Spinal cord (tissue), 10 donors: ENCODE measurements around the gene ITCH. TPM values are rescaled to one million over a fixed set of nuclear protein-coding genes. Genes with fewer than 3 reads are reported as not detected.
"Not testable (repeated sequence)": the region's sequence is repeated elsewhere in the genome, so short reads cannot be mapped to it uniquely, and the experiment has no call there.

Experiments used
- DNase-seq, 6 donors: peaks; one replicate each; pipeline versions ENCODE4 v3.0.0 to v3.0.0-alpha.2; 2013 to 2015; ENCODE audit warnings: low spot score in 6 of 6, low read depth in 4 of 6
- H3K27ac ChIP-seq: one replicate; pipeline ENCODE4 v1.5.1; 2013; ENCODE audit warnings: low read depth, low read length, control low read depth
- H3K27me3 ChIP-seq: one replicate; pipeline ENCODE4 v1.6.1; 2013; ENCODE audit warnings: low read length; ENCODE audit not compliant: control insufficient read depth, insufficient read depth
- H3K36me3 ChIP-seq: one replicate; pipeline ENCODE4 v1.6.1; 2013; ENCODE audit warnings: low read length; ENCODE audit not compliant: control insufficient read depth, insufficient read depth
- H3K4me1 ChIP-seq: one replicate; pipeline ENCODE4 v1.6.1; 2013; ENCODE audit warnings: low read length; ENCODE audit not compliant: control insufficient read depth, insufficient read depth
- H3K4me3 ChIP-seq: one replicate; pipeline ENCODE4 v1.5.1; 2013; ENCODE audit warnings: low read depth, low read length, control low read depth
- H3K9me3 ChIP-seq: one replicate; pipeline ENCODE4 v1.6.1; 2013; ENCODE audit warnings: low read length; ENCODE audit not compliant: control insufficient read depth, insufficient read depth
- WGBS: methylation state at CpG from one replicate; pipeline ENCODE4 v1.1.5; 2013; ENCODE audit warnings: missing lambda C conversion rate; ENCODE audit not compliant: insufficient coverage; 5-methylcytosine and 5-hydroxymethylcytosine counted together
- polyA plus RNA-seq, 2 donors: library from polyadenylated mRNA; unstranded; fragments of 120-200 nt; gene quantifications; one replicate each; pipeline ENCODE4 v1.2.1, GENCODE V29; 2013; ENCODE audit not compliant: insufficient read length in 2 of 2
- total RNA-seq, 2 donors: library from RNA; depleted of rRNA in 1 of 2; stranded (reverse); fragments of 120-200 nt in 1 of 2; fragments of >200 nt in 1 of 2; gene quantifications; one replicate each; pipeline versions ENCODE4 v1.2.3 to v1.2.4, GENCODE V29; 2013 to 2014
- donor health status: healthy.

ITCH gene
- total and polyA plus RNA-seq, 4 donors: 25.3 to 88.5 (median 46.7) TPM

DNA sequence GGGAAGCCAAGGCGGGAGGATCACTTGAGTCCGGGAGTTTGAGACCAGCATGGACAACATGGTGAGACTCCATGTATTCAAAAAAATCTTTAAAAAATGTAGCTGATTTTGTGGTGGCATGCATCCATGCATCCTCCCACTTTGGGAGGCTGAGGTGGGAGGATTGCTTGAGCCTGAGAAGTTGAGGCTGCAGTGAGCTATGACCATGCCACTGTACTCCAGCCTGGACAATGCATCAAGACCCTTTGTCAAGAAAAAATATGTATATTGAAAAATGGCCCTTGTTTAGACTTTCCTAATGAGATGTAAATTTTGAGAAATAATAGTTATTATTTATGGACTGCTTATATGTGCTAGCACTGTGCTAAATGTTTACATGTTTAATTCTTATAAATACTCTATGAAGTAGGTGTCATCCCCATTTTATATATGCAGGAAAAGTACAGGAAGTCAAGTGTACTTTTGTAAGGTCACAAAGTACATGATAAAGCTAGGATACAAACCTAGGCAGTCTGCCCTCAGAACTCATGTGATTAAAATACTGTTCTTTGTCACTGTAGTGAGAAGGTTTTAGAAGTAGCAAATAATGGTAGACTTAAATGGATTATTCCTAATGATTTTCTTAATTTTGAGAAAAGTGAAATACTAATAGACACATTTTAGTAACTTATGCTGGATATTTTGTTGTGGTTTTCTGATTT lies 58.8 kb downstream of the ITCH start:
- H3K36me3 ChIP-seq: peaks cover 26% of the 10 kb centered on the region
- H3K4me1 ChIP-seq: no peaks in the 10 kb centered on the region
- no peaks in the 10 kb centered on the region for H3K9me3 ChIP-seq
- H3K27ac ChIP-seq: no peak overlapping the region
- DNase-seq: no peak
- WGBS: 93% methylated on average over 2 of the region's 2 CpGs
- H3K27me3 ChIP-seq: no peaks in the 10 kb centered on the region
- no peak overlapping the region for H3K4me3 ChIP-seq

DNA sequence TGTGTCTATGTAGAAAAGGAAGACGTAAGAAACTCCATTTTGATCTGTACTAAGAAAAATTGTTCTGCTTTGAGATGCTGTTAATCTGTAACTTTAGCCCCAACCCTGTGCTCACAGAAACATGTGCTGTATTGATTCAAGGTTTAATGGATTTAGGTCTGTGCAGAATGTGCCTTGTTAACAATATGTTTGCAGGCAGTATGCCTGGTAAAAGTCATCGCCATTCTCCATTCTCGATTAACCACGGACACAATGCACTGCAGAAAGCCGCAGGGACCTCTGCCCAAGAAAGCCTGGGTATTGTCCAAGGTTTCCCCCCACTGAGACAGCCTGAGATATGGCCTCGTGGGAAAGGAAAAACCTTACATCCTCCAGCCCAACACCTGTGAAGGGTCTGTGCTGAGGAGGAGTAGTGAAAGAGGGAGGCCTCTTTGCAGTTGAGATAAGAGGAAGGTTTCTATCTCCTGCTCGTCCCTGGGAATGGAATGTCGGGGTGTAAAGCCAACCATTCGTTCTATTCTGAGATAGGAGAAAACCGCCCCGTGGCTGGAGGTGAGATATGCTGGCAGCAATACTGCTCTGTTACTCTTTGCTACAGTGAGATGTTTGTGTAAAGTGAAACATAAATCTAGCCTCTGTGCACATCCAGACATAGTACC lies 62.1 kb downstream of the ITCH start:
- not testable (repeated sequence) for H3K27me3 ChIP-seq, H3K27ac ChIP-seq, H3K4me3 ChIP-seq, DNase-seq, H3K9me3 ChIP-seq, H3K4me1 ChIP-seq
- 54% methylated on average over 6 of the region's 11 CpGs for WGBS
- H3K36me3 ChIP-seq: peaks cover 17% of the 10 kb centered on the region

- H3K27ac ChIP-seq: no peak overlapping the region
- no peaks in the 10 kb centered on the region for H3K4me1 ChIP-seq
- WGBS: 88% methylated on average over 2 of the region's 2 CpGs
- no peaks in the 10 kb centered on the region for H3K9me3 ChIP-seq
- peaks cover 20% of the 10 kb centered on the region for H3K36me3 ChIP-seq
- no peak overlapping the region for H3K4me3 ChIP-seq
- DNase-seq: no peak
- no peaks in the 10 kb centered on the region for H3K27me3 ChIP-seq
These were observed 63.0 kb downstream of the ITCH start for GRCh38 chr20:34426026-34426425.

DNA sequence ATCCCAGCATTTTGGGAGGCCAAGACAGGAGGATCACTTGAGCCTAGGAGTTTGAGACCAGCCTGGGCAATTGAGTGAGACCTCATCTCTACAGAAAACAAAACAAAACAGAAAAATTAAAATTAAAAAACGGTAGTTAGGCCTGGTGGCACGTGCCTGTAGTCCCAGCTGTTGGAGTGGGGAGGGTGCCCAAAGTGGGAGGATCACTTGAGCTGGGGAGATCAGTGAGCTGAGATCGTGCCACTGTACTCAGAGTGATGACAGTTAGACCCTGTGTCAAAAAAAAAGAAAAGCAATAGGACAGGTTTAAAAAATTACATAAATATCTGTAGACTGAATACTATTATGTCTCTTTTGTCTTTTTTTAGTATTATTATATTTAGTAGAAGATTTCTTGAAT lies 64.3 kb downstream of the ITCH start:
- no peaks in the 10 kb centered on the region for H3K27me3 ChIP-seq
- no peak for DNase-seq
- H3K36me3 ChIP-seq: peaks cover 22% of the 10 kb centered on the region
- no peak overlapping the region for H3K4me3 ChIP-seq
- no peaks in the 10 kb centered on the region for H3K4me1 ChIP-seq
- no peaks in the 10 kb centered on the region for H3K9me3 ChIP-seq
- H3K27ac ChIP-seq: no peak overlapping the region
- 90% methylated on average over 2 of the region's 3 CpGs for WGBS

GRCh38 chr20:34427784-34428183 lies 64.7 kb downstream of the ITCH start:
- Histone ChIP-seq H3K27me3 (no peaks in the 10 kb centered on the region), H3K9me3 (no peaks in the 10 kb centered on the region), H3K36me3 (peaks cover 26% of the 10 kb centered on the region), H3K27ac (no peak overlapping the region), H3K4me1 (no peaks in the 10 kb centered on the region), H3K4me3 (no peak overlapping the region)
- DNase-seq: no peak

- DNase-seq: no peak
- no peaks in the 10 kb centered on the region for H3K27me3 ChIP-seq
- 91% methylated on average over 2 of the region's 3 CpGs for WGBS
- H3K4me3 ChIP-seq: no peak overlapping the region
- no peak overlapping the region for H3K27ac ChIP-seq
- H3K9me3 ChIP-seq: no peaks in the 10 kb centered on the region
- H3K36me3 ChIP-seq: peaks cover 23% of the 10 kb centered on the region
- H3K4me1 ChIP-seq: no peaks in the 10 kb centered on the region
These were observed 68.1 kb downstream of the ITCH start for GRCh38 chr20:34431168-34431567.

DNA sequence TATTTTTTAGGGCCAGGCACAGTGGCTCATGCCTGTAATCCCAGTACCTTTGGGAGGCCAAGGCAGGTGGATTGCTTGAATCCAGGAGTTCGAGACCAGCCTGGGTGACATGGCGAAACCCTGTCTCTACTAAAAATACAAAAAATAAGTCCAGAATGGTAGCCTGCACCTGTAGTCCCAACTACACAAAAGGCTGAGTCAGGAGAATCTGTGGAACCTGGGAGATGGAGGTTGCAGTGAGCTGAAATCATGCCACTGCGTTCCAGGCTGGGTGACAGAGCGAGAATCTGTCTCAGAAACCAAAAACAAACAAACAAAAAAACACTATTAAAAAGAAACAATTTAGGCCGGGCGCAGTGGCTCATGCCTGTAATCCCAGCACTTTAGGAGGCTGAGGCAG lies 69.6 kb downstream of the ITCH start:
- WGBS: 100% methylated on average over 1 of the region's 6 CpGs
- H3K9me3 ChIP-seq, H3K4me3 ChIP-seq, H3K27me3 ChIP-seq, DNase-seq, H3K27ac ChIP-seq, H3K4me1 ChIP-seq: not testable (repeated sequence)
- peaks cover 26% of the 10 kb centered on the region for H3K36me3 ChIP-seq

DNA sequence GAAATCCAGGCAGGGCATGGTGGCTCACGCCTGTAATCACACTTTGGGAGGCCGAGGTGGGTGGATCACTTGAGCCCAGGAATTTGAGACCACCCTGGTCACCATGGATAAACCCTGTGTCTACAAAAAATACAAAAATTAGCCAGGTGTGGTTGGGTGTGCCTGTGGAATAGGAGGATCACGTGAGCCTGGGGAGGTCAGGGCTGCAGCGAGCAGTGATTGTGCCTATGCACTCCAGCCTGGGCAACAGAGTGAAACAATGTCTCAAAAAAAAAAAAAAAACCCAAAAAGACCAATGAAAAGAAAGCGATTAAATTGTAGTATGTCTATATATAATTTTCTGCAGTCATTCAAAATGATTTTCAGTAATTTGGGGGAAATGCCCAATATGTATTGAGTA lies 70.3 kb downstream of the ITCH start:
- Histone ChIP-seq H3K36me3 (peaks cover 27% of the 10 kb centered on the region), H3K4me1 (no peaks in the 10 kb centered on the region), H3K4me3 (no peak overlapping the region), H3K27ac (no peak overlapping the region), H3K9me3 (no peaks in the 10 kb centered on the region), H3K27me3 (no peaks in the 10 kb centered on the region)
- DNase-seq: no peak
- 95% methylated on average over 3 of the region's 5 CpGs for WGBS

DNA sequence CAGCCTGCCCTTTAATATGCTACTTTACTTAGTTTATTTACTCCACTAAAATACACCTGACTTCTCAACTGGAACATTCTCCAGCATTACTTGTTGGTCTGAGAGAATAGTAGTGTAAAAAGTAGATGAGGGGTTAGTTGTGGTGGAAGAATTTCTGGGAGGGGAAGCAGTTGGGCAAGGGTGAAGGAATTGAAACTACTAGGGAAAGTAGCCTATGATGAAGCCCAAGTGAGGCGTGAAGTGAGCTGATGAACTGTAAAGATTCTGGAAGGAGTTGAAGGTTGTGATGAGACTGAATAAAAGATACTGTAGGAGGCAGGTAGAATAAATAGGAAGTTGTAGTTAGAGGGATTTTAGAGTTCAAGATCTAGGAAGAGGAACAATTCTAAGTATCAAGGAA lies 72.5 kb downstream of the ITCH start:
- H3K36me3 ChIP-seq: peaks cover 33% of the 10 kb centered on the region
- no peaks in the 10 kb centered on the region for H3K27me3 ChIP-seq
- H3K4me3 ChIP-seq: no peak overlapping the region
- no peaks in the 10 kb centered on the region for H3K9me3 ChIP-seq
- no peak overlapping the region for H3K27ac ChIP-seq
- no peaks in the 10 kb centered on the region for H3K4me1 ChIP-seq
- WGBS: 100% methylated on average over 1 of the region's 1 CpG
- no peak for DNase-seq

DNA sequence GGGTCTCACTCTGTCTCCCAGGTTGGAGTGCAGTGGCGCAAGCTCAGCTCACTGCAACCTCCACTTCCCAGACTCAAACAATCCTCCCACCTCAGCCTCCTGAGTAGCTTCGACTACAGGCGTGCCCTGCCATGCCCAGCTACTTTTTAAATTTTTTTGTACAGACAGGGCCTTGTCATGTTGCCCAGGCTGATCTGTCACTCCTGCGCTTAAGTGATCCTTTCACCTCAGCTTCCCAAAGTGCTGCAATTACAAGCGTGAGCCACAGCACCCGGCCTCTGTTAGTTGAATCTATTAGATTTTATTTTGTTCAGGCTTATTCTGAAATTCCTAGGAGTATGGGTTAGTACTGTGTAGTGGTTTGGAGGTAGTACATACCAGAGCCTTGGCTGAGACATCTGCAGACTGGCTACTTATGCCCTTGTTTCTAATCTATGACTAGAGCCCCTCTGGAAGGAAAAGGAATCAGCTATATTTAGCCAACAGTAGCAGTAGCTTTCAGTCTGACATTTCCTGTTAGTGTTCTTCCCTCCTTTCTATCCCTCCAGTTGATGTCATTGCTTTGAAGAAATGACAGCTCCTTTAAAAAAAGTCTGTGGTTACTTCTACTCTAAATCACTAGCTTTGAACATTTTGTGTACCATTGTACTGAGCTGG lies 74.4 kb downstream of the ITCH start:
- WGBS: 92% methylated on average over 6 of the region's 6 CpGs
- Histone ChIP-seq H3K27ac (no peak overlapping the region), H3K4me3 (no peak overlapping the region), H3K4me1 (no peaks in the 10 kb centered on the region), H3K27me3 (no peaks in the 10 kb centered on the region), H3K36me3 (peaks cover 38% of the 10 kb centered on the region), H3K9me3 (no peaks in the 10 kb centered on the region)
- DNase-seq: no peak
